ENCODE results near the gene HHATL.

HHATL gene, protein sequence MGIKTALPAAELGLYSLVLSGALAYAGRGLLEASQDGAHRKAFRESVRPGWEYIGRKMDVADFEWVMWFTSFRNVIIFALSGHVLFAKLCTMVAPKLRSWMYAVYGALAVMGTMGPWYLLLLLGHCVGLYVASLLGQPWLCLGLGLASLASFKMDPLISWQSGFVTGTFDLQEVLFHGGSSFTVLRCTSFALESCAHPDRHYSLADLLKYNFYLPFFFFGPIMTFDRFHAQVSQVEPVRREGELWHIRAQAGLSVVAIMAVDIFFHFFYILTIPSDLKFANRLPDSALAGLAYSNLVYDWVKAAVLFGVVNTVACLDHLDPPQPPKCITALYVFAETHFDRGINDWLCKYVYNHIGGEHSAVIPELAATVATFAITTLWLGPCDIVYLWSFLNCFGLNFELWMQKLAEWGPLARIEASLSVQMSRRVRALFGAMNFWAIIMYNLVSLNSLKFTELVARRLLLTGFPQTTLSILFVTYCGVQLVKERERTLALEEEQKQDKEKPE

DNA sequence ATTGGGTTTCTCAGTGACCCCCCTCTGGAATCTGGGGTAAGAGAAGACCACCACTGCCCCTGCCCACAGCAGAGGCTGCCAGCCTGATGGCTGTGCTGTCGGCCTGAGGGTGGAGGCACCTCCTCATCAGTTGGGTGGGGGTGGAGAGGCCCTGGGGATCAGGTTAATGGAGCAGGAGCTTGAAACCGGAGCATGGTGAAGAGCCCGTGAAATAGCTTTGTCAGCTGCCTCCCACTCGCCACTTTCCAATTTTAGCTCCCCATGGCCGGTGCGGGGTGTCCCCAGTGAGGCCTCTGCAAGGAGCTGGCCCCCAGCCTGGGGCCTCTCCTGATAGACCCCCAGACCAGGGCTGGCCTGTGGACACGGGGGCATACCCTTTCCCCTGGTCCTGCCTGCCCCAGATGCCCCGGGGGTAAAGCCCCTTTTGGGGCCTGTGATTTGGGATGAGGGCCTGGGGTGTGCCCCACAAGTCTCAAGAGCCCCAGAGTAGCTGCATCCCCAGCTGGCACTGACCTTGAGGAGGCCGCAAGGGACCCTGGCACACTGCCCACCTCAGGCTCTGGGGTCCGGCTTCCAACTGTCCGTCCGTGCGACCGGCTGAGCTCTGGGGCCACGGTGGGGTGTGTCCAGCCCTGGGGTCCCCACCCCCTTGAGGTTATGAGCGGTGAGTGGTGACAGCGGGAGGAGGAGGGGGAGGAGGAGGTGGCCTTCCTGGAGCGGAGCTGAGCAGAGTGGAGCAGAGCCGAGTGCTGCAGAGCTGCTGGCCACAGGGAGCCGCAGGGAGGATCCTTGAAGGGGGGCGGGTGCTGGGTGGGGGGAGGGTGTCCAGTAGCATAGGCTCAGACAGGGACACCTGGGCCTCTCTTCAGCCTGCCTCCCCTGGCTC, at the start of gene HHATL:
Gene HHATL (minus strand): TSS at position 733 of the 886 bp plus-strand sequence. CDS start 1,972 bp downstream, outside the sequence.
- FAIRE-seq, result no peak

DNA sequence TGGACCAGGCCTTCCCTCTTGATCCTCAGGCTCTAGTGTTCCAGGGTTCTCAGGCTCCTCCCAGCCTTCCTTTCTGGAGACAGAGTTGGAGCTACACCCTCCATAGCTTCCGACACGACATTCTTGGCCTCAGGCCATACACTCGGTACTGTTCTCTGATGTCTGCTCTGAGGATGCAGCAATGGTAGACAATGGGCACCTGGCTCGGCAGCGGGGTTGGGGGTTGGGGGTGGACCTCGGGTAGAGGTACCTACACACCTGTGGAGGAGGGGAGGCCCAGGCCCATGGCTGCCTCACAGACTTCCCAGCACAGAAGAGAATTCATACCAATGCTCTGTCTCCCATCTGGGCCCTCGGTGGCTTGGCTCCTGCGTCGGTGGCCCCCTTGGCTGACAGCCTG, 49.0 kb upstream of the HHATL start:
- no peak for FAIRE-seq

DNA sequence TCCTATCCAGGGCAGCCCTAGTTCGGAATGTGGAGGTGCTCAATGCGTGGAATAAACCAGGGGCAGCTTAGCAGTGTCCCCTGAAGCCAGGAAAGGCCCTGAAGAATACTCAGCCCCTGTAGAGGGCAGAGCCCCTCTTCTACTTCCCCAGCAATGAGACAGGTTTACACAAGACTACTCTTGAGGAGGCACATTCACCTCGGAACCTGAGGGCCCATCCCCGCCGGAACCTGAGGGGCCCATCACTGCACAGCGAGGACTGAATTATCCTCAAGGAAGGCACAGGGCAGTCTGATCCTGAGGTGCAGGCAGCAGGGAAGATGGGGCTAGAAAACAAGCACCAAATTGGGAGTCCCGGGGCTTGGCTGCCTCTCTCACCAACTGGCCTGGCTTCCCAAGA, 48.2 kb upstream of the HHATL start:
- no peak for FAIRE-seq

DNA sequence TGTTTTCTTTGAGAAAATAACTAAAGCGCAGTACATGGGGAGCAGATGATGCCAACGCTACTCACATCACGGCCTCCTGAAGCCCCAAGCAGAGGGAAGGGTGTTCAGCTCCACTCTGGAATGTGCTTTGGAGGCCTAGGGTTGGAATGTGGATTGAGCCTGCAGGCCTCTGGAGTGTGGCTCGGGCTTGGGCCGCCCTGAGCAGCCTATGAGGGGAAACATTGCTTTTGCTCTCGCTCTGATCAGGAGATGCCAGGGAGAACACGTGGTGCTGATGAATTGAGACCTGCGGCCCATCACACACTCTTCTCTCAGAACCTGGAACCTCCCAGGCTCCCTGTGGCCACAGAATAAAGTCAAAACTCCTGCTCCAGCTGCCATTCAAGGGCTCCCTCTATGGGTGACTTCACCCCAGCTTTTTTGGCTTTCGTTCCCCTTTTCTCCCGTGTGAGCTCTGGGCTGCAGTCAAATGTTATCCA, 47.2 kb upstream of the HHATL start:
- FAIRE-seq, result no peak

DNA sequence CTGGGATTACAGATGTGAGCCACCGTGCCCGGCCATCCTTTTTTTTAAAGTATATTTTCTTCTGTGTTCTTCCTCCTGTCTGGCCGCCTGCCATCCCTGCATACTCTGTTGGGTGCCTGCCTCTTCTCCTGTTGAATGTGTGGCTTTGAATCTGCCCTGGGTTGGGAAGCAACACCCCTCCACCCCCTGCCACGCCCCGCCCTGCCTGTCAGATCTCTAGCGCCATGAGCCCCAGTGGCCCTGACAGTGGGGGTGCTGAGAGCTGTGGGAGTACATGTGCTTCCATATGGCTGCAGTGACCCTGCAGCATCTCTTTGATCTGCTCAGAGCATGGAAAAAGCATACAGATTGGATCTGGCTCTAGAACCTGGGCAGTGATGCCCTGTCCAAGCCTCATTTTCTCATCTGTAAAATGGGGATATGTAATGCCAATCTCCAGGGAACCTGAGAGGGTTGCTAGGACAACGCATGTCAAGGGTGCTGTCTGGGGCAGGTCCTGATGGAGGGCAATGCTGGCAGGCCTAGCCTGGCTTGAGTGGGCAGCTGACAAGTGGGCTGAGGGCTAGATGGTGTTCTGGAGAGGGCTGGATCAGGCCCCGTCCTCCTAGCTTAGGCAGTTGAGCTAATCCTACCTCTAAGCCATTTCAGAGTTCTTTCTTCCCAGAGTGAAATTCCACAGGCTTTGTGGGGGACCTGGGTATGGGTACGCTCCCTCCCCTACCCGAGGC, 46.6 kb upstream of the HHATL start:
- no peak for FAIRE-seq

DNA sequence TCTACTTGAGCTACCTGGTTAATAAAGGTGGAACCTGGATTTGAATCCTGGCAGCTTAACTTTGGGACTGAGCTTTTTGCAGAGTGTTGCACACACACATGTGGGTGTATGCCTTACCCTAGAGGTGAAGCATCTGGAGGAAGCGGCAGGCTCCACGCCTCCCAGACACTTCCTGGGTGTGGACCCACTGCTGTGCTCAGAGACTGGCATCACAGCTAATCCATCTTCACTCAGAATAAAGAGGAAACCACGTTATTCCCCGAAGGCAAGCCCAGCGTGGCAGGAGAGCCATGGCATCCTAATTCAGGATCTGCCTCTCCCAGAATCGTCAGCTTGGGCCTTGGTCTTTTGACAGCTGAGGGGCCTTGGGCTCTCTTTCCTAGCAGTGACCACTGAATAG, 45.0 kb upstream of the HHATL start:
- no peak for FAIRE-seq

DNA sequence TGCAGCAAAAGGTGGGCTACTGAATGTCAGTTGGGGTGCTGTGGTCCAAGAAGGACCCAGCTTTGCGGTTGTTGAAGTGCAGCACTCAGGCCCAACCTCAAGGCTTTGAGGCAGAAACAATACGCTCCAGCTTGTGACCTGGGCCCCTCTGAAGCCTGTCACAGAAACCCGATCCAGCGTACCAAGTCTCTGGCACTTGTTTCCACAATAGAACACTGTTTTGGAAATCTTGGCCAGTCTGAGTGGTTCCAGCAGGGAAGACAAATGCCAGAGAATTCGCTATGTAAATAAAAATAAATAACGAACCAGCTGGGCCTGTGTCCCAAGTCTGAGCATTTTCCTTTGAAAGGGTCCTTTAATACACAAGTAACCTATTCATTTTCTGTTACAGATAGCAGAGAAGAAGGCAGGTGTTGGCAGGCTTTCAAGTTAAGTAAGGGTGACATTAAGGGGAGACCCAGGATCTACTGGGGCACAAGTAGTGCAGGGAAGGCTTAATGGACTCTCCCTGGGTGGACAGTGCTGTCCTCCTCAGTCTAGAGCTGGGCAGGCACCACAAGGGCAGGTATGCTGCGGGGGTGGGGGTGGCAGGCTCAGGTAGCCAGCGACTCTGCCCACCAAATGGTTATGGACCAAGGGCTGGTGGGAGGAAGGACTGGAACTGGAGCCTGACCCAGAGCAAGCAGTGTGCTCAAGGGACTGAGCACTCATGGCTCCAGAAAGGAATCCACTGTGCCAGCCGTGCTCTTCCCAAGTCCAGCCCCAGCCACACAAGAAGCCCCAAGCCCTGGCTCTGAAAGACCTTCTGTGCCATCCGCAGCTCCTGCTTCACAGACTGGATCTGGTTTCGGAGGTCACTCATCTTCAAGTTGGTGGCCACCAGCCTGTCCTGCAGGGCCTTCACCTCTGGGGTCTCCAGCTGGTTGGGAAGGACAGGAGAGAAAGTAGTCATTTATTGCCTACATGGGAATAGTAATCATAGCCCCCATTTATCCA, 44.2 kb upstream of the HHATL start:
- FAIRE-seq, result no peak

DNA sequence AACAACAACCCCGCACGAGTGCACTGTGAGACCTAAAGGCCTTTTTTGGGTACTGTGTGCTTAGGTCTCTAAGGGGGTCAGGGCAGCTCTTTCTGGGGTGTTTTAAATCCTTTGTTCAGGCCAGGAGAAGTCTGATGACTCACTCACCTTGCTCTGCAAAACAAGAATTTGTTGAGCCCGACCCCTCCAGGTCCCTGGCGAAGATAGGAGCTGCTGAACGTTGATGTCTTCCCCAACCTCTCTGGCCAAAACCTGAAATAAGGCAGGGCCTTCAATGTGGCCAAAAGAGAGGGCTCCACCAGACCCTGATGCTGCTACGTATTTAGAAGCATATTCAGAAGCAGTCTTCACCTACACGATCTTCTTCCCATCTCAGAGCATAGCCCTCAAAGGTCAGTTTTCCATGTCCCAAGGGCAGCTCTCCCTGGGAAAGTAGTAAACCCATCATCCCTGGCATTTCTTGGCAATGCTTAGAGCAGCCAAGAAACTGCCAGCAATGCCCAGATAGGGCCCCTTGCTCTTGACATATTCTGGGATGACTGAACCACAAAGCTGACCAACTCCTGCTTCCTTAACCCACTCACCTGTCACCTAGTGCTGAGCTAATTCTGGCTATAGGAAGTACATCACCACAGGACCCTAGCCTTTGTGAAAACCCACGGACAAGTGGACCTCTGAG, 43.3 kb upstream of the HHATL start:
- no peak for FAIRE-seq

DNA sequence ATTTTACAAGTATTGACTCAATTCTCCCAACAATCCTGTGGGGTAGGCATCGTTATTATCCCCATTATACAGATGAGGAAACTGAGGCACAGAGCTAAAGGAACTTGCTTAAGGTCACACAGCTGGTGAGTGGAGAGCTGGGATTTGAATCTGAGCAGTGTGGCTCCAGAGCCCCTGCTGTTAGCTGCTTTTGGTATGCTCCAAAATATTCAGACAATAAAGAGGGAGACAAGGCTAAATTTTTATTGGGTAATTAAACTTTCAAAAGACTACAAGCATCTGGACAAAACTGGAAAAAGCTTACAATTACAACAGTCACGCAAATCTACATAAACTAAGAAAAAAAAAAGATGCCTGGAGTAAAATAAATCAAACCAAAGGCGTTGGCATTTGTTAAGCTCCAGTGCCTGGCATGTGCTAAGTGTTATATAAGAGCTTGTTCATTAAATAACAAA, 42.7 kb upstream of the HHATL start:
- FAIRE-seq, result no peak

DNA sequence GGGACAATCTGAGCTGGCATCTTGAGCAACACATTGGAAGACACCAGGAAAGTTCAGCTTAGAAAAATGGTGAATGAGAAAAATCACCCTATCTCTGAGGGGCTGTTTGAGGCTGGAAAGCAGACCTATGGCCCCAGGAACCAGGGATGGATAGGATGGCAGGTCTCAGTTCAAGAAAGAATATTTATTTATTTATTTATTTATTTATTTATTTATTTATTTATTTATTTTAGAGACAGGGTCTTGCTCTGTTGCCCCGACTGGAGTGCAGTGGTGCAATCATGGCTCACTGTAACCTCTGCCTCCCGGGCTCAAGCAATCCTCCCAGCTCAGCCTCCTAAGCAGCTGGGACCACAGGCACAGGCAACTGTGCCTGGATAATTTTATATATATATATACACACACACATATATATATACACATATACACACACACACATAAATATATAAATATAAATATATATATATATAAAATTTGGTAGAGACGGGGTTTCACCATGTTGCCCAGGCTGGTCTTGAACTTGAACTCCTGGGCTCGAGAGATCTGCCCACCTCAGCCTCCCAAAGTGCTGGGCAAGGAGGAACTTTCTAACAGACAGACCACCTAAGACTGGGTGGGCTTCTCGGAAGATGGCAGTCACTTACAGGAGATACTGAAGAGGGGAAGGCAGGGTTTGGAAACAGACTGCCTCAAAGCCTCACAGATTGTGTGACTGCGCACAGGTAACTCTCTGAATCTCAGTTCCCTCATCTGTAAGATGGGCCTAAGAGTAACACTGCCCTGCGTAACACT, 40.8 kb upstream of the HHATL start:
- no peak for FAIRE-seq

DNA sequence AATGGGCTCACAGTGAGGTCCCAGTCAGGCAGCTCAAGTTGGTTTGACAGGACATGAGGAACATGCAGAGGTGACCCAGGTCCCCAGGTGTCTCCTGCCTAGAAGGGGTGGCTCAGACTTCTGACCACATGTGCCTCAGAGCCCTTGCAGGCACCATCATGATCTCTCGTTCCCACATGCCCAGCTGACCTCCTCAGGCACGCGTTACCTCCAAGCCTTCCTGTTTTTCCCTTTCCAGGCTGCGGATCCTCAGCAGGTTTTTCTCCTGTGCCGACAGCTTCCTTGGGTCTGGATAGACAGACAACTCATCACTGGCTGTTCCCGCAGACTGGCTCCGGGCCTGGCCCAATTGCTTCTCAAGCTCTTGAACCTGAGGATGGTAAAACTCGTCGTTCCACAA, 40.1 kb upstream of the HHATL start:
- FAIRE-seq, result no peak

DNA sequence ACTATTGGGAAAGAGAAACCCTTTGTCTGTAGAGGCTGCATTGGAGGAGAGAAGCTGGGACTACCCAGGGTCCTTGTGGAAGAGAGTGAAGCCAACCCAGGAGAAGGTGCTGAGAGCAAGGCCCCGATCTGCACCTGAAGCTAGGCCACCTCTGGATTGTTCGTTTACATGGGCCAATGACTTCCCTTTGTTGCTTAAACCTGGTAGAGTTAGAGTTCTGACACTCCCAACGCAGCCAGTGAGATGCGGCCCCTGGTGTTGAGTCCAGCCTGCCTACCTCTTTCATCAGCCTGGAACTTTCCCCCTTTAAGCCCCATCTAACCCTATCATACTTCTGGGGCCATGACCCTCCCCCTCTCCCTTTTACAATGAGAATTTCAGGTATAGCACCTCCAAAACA, 39.7 kb upstream of the HHATL start:
- no peak for FAIRE-seq

DNA sequence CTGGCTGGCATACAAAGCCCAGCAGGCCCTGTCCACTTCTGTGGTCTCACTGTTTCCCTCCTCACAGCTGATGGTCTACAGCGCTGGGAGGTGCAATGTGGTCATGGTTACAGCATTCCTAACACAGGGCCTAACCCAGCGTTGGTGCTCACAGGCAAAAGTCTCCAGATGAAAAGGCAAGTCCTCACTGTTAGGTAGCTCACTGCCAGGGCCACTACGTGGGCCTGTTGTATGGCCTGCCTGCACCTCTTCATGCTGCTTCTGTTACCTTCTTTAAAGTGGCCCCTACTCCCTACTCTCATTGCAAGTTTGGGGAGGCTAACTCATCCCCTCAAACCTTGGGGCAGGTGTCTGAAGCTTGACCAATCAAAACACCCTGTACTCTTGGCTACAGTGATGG, 39.2 kb upstream of the HHATL start:
- FAIRE-seq, result no peak

DNA sequence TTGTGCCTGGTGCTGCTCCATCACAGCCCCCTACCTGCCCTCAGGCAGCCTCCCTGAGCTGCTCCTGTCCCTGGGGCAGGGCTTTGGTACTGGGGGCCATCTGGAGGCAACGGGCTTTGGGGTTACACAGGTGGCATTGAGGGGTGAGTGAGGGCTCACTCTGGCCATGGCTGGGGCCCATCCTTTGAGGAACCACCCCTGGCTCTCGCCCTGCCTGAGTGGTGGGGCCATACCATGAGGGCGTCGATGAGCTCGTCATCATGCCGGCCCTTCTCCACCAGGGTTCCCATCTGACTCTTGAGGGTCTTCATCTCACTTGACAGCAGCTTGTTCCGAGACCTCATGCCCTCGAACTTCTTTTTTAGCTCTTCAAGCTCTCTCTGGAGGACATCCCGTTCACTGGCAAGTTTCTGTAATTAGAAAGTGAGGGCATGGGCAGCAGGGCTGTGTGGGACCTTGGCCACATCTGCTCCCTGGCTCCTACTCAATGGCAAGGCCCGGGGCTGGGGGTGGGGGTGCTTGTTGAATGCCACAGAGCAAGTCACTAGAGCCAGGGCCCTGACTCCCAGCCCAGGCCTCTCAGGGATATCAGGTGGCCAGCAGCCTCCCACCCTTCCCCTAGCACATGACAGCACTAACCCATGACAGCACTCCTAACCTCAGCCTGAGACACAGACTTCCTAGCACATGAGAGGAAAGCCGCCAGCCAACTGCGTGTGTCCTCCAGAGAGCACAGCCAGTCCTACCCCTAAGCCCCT, 37.0 kb upstream of the HHATL start:
- no peak for FAIRE-seq

DNA sequence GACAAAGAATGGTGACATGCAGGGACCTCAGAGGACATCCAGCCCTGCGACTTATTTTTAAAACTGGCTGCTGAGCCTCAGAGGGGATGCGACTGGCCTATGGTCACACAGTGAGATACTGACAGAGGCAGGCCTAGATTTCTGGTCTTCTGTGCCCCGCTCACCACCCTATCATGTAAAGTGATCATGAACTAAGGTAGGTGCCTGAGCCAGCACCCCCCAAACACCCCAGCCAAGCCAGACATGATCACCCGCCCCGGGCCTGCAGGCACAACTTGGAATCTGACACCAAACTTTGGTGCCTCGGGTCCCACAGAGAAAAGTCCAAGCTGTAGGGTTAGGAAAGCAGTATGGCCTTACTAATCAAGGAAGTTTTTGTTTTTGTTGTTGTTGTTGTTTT, 33.9 kb upstream of the HHATL start:
- FAIRE-seq, result no peak

DNA sequence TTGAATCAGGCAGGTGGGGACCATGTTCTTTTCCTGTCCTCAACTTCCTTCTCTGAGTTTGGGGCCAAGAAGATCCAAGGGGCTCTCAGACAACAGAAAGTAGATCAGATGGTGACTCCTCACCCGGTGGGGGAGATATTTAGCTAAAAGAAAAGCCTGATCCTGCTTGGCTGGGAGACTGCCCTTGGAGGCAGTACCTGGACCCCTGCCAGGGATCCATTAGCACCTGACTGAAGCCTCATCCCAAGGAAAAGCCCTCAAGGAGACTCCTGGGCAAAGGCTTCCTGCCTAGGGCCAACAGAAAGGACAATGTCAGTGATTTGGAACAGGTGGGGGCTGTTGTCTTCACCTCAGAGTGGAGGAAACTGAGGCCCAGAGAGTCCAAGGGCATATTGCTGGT, 33.5 kb upstream of the HHATL start:
- no peak for FAIRE-seq

DNA sequence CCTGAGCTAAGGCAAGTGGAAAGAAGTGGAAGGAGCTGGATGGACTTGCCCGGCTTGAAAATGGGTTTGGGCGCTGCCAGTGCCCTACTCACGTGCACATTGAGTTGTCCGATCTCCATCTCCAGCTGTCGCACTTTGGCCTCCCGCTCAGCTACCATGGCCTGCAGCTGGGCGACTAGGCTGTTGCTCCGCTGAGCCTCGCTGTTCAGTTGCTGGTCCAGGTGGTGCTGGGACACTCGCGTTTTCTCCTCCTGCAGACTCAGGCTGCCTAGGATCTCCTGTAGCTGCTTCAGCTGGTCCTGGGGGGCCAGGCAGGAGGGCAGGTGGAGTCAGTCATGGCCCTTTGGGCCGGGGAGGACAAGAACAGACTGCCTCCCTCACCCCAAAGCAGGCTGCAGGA, 33.0 kb upstream of the HHATL start:
- no peak for FAIRE-seq

DNA sequence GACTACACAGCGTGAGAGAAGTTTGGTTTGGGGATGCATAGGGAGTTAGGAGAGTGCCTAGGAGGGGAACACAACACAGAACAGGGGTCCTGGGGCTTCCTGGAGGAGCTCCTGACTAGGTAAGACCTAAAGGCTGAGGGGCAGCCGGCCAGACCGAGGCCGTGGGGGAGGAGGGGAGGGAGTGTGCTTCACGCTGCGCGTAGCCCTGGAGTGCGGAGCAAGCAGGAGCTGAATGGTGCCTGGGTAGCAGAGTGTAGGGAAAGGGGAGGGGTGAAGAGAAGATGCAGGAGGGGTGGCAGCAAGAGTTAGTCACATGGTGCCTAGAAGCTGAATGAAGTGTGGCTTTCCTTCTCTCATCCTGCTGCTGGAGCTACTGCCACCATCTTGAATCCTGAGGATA, 32.4 kb upstream of the HHATL start:
- FAIRE-seq, result no peak

DNA sequence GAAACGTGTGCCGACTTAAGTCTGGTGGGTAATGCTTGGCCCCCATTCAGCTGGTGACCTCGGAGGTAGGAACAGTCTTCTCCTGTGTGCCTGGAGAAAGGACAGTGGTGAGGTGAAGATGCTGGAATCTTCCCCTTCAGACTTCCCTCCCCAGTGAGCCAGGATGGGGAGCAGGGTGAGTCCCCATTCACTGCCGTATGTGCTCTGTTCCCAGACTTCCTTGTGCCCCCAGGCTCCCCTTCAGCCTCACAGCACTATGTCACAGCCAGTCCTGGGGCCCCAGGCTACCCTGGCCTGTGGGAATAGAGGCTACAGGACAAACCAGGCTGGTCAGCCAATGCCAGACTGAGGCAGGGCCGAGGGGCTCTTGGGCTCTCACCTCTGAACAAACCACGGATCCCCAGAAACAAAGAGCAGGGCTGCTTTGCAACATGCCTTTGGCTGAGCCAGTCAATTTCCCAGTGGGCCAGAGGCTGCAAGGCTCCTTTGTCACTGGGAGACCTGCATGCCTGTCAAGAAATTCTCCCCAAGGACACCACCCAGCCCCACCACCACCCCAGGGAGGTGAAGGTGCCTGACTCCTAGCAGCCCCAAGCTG, 31.8 kb upstream of the HHATL start:
- FAIRE-seq, result no peak

Data from G401.6 (cell line).